ENCODE measurements around the gene WAC. TPM values are rescaled to one million over a fixed set of nuclear protein-coding genes. Genes with fewer than 3 reads are reported as not detected.

WAC gene
- total and polyA plus RNA-seq, 2 of the 13 experiments (the other 11 are each of a cell fraction or from before 2014, with no cell fraction given): 69.1 to 96.2 TPM

DNA sequence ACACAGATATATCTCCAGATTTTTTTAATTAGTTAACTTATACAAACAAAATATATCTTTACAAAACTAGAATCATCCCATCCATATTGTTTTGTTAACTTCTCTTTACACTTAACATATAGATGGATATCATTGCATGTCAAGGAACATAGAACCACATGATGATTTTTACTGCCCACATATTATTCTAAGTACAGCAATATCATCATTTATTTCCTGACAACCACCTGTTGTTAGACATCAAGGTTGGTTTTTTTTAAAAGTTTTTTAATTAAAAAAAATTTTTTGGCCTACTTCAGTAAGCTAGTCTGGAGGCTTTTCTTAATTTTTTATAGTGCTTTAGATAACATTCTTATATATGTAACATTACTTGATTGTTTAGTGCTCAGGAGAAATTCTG lies 105.5 kb downstream of the WAC start:
- DNase-seq (ENCODE audit: low spot score) (no peak), FAIRE-seq (no peak), ATAC-seq (no peak)
- Histone ChIP-seq H3K79me2 (ENCODE audit: insufficient read depth, low read length) (no peaks in the 10 kb centered on the region), H3K4me3 (replicated peaks in 1 of 3; ENCODE audit: insufficient read depth in 1 of 3, low read depth in 2 of 3, low read length in 3 of 3) (no peak overlapping the region), H2AFZ (ENCODE audit: low read length) (no peak overlapping the region), H3K27ac (ENCODE audit: extremely low read length, insufficient read depth, low read length) (no peak overlapping the region), H3K9ac (ENCODE audit: insufficient read depth, low read depth, low read length) (no peak overlapping the region), H3K4me2 (ENCODE audit: low read depth, low read length) (no peak overlapping the region), H3K27me3 (ENCODE audit: control insufficient read depth in 1 of 2, insufficient read depth in 2 of 2, low read length in 2 of 2) (peaks cover 0 to 2% of the 10 kb centered on the region in 2 experiments; a peak in 1 of 5 replicates), H3K4me1 (ENCODE audit: insufficient read depth, low read length) (peaks cover 5% of the 10 kb centered on the region; the same call in 1 of the 2 replicates), H3K9me3 (ENCODE audit: low read length) (no peaks in the 10 kb centered on the region), H3K36me3 (replicated peaks in 1 of 2; ENCODE audit: control insufficient read depth in 1 of 2, insufficient read depth in 2 of 2, low read length in 2 of 2) (no peaks in the 10 kb centered on the region), H4K20me1 (ENCODE audit: insufficient read depth, low read length) (no peaks in the 10 kb centered on the region)
- ChIA-PET POLR2A (no interaction called here), CTCF (ENCODE audit: low intra/inter-chr PET ratio, low total read pairs) (no interaction called here)
- BruUV-seq (replicated peaks): no TSS peak
- intact Hi-C loops (cut with micrococcal nuclease; ENCODE audit: unreplicated experiment) (no loop called here), in situ Hi-C loops (cut with HindIII; ENCODE audit: extremely low pct_ligation_motif_present, low pct_unique_long_range_greater_than_20kb) (loop anchor here (10.0 kb wide), 1 partner anchor 666 kb away; no protein-coding TSS in a partner anchor)
- no peak for TF ChIP-seq XRCC5 (optimal IDR thresholded peaks at IDR 0.05; ENCODE audit: low read length)
- TF ChIP-seq, protein P1, sequence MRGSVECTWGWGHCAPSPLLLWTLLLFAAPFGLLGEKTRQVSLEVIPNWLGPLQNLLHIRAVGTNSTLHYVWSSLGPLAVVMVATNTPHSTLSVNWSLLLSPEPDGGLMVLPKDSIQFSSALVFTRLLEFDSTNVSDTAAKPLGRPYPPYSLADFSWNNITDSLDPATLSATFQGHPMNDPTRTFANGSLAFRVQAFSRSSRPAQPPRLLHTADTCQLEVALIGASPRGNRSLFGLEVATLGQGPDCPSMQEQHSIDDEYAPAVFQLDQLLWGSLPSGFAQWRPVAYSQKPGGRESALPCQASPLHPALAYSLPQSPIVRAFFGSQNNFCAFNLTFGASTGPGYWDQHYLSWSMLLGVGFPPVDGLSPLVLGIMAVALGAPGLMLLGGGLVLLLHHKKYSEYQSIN (CRISPR knock-in tag; IDR thresholded peaks at IDR 0.05; ENCODE audit: borderline replicate concordance): no peak
- TF ChIP-seq HDAC1 (CRISPR knock-in tag; IDR thresholded peaks at IDR 0.05): no peak
- TF ChIP-seq ZNF343 (CRISPR knock-in tag; IDR thresholded peaks at IDR 0.05): no peak
- TF ChIP-seq SRY (CRISPR knock-in tag; IDR thresholded peaks at IDR 0.05): no peak
- no peak for TF ChIP-seq HES4 (CRISPR knock-in tag; IDR thresholded peaks at IDR 0.05; ENCODE audit: borderline replicate concordance)
- TF ChIP-seq, protein P2, sequence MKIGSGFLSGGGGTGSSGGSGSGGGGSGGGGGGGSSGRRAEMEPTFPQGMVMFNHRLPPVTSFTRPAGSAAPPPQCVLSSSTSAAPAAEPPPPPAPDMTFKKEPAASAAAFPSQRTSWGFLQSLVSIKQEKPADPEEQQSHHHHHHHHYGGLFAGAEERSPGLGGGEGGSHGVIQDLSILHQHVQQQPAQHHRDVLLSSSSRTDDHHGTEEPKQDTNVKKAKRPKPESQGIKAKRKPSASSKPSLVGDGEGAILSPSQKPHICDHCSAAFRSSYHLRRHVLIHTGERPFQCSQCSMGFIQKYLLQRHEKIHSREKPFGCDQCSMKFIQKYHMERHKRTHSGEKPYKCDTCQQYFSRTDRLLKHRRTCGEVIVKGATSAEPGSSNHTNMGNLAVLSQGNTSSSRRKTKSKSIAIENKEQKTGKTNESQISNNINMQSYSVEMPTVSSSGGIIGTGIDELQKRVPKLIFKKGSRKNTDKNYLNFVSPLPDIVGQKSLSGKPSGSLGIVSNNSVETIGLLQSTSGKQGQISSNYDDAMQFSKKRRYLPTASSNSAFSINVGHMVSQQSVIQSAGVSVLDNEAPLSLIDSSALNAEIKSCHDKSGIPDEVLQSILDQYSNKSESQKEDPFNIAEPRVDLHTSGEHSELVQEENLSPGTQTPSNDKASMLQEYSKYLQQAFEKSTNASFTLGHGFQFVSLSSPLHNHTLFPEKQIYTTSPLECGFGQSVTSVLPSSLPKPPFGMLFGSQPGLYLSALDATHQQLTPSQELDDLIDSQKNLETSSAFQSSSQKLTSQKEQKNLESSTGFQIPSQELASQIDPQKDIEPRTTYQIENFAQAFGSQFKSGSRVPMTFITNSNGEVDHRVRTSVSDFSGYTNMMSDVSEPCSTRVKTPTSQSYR (CRISPR knock-in tag; IDR thresholded peaks at IDR 0.05; ENCODE audit: borderline replicate concordance): no peak
- TF ChIP-seq FIP1L1 (IDR thresholded peaks at IDR 0.05; ENCODE audit: borderline replicate concordance, insufficient read depth, low read depth, low read length): no peak
- no peak for TF ChIP-seq ZNF562 (CRISPR knock-in tag; IDR thresholded peaks at IDR 0.05; ENCODE audit: borderline replicate concordance)
- no peak for TF ChIP-seq CBX5 (CRISPR knock-in tag; IDR thresholded peaks at IDR 0.05; ENCODE audit: borderline replicate concordance)
- no peak for TF ChIP-seq SMARCC2 (IDR thresholded peaks at IDR 0.05)
- TF ChIP-seq, protein P3, sequence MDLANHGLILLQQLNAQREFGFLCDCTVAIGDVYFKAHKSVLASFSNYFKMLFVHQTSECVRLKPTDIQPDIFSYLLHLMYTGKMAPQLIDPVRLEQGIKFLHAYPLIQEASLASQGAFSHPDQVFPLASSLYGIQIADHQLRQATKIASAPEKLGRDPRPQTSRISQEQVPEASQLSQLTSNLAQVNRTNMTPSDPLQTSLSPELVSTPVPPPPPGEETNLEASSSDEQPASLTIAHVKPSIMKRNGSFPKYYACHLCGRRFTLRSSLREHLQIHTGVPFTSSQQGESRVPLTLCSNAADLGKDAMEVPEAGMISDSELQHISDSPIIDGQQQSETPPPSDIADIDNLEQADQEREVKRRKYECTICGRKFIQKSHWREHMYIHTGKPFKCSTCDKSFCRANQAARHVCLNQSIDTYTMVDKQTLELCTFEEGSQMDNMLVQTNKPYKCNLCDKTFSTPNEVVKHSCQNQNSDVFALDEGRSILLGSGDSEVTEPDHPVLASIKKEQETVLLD (CRISPR knock-in tag; IDR thresholded peaks at IDR 0.05; ENCODE audit: low read depth): no peak
- TF ChIP-seq, protein P4, sequence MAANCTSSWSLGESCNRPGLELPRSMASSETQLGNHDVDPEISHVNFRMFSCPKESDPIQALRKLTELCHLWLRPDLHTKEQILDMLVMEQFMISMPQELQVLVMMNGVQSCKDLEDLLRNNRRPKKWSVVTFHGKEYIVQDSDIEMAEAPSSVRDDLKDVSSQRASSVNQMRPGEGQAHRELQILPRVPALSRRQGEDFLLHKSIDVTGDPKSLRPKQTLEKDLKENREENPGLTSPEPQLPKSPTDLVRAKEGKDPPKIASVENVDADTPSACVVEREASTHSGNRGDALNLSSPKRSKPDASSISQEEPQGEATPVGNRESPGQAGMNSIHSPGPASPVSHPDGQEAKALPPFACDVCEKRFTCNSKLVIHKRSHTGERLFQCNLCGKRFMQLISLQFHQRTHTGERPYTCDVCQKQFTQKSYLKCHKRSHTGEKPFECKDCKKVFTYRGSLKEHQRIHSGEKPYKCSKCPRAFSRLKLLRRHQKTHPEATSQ (CRISPR knock-in tag; IDR thresholded peaks at IDR 0.05; ENCODE audit: borderline replicate concordance): no peak
- TF ChIP-seq SOX5 (CRISPR knock-in tag; IDR thresholded peaks at IDR 0.05; ENCODE audit: borderline replicate concordance): no peak
- TF ChIP-seq, protein P5, sequence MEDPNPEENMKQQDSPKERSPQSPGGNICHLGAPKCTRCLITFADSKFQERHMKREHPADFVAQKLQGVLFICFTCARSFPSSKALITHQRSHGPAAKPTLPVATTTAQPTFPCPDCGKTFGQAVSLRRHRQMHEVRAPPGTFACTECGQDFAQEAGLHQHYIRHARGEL (CRISPR knock-in tag; IDR thresholded peaks at IDR 0.05): no peak
- no peak for TF ChIP-seq KDM4B (CRISPR knock-in tag; IDR thresholded peaks at IDR 0.05)
- TF ChIP-seq CBX1 (IDR thresholded peaks at IDR 0.05; ENCODE audit: low read depth): no peak
